Small intestine (tissue), 7 donors: ENCODE data around the gene AK6. TPM values are rescaled to one million over a fixed set of nuclear protein-coding genes. Genes with fewer than 3 reads are reported as not detected.
"Not testable (repeated sequence)": the region's sequence is repeated elsewhere in the genome, so short reads cannot be mapped to it uniquely, and the experiment has no call there.

Experiments used
- DNase-seq, 2 donors: peaks; one replicate each; pipeline versions ENCODE4 v3.0.0 to v3.0.0-alpha.2; 2013
- FAIRE-seq: peaks from 2 replicates; lab custom pipeline; 2012; peaks lifted over from hg19 to GRCh38; lab: Jason Lieb, UNC
- H3K27ac ChIP-seq, 3 donors: one replicate each; pipeline ENCODE4 v1.5.1; 2013; ENCODE audit warnings: low read length in 2 of 3, mild to moderate bottlenecking in 2 of 3, control low read depth in 1 of 3, inconsistent platforms in 1 of 3, low read depth in 1 of 3, moderate library complexity in 1 of 3
- H3K27me3 ChIP-seq, 3 donors: one replicate each; pipeline ENCODE4 v1.6.1; 2013; ENCODE audit warnings: low read length in 3 of 3, inconsistent platforms in 1 of 3; ENCODE audit not compliant: control insufficient read depth in 3 of 3, insufficient read depth in 3 of 3
- H3K36me3 ChIP-seq, 3 donors: one replicate each; pipeline ENCODE4 v1.6.1; 2013; ENCODE audit warnings: low read length in 3 of 3, inconsistent platforms in 1 of 3, low read depth in 1 of 3, mild to moderate bottlenecking in 1 of 3, moderate library complexity in 1 of 3; ENCODE audit not compliant: control insufficient read depth in 3 of 3, insufficient read depth in 2 of 3
- H3K4me1 ChIP-seq, 3 donors: one replicate each; pipeline ENCODE4 v1.6.1; 2013; ENCODE audit warnings: low read length in 2 of 3, inconsistent platforms in 1 of 3, low read depth in 1 of 3, mild to moderate bottlenecking in 1 of 3, moderate library complexity in 1 of 3; ENCODE audit not compliant: control insufficient read depth in 3 of 3, insufficient read depth in 2 of 3
- H3K4me3 ChIP-seq, 3 donors: one replicate each; pipeline ENCODE4 v1.5.1; 2013; ENCODE audit warnings: low read length in 3 of 3, control low read depth in 1 of 3, inconsistent platforms in 1 of 3, low read depth in 1 of 3, mild to moderate bottlenecking in 1 of 3, moderate library complexity in 1 of 3
- H3K9me3 ChIP-seq, 2 donors: one replicate each; pipeline ENCODE4 v1.6.1; 2013; ENCODE audit warnings: low read depth in 1 of 2, low read length in 1 of 2; ENCODE audit not compliant: control insufficient read depth in 2 of 2, insufficient read depth in 1 of 2
- WGBS, 3 donors: extraction: QIAGEN DNeasy Blood & Tissue Kit; methylation state at CpG; one replicate each; pipeline ENCODE4 v1.1.7; 2013; 5-methylcytosine and 5-hydroxymethylcytosine counted together
- polyA plus RNA-seq, 4 donors: library from polyadenylated mRNA; stranded (reverse) in 3 of 4; unstranded in 1 of 4; fragments of 200-250 nt in 3 of 4; fragments of 120-200 nt in 1 of 4; gene quantifications; one replicate each; pipeline versions ENCODE4 v1.2.1 to v1.2.3, GENCODE V29; 2013
- donor health status: healthy with polysubstance abuse.
- donor health status: control.
- donor health status: control.
- donor health status: Bipolar disorder and iron deficiency.
- donor health status: healthy.

Gene AK6
- polyA plus RNA-seq, 4 donors = 39.5 to 61.6 (median 52.3) TPM

- H3K4me1 ChIP-seq = peaks cover 0 to 16% (median 0%) of the 10 kb centered on the region in 3 donors
- H3K27ac ChIP-seq, DNase-seq, H3K27me3 ChIP-seq, H3K36me3 ChIP-seq, H3K4me3 ChIP-seq, H3K9me3 ChIP-seq, FAIRE-seq: not testable (repeated sequence)
- WGBS, 3 donors = 96 to 97% (median 96%) methylated on average over 25 of the region's 25 CpGs
Measured at GRCh38 chr5:69333668-69334315, 35.5 kb downstream of the AK6 start.

GRCh38 chr5:69331528-69332445 is 37.5 kb downstream of the AK6 start:
- Histone ChIP-seq H3K9me3 (no peaks in the 10 kb centered on the region), H3K4me3 (peak overlapping the region; percentile 78 to 86 (median 82)), H3K27me3 (no peaks in the 10 kb centered on the region), H3K36me3 (no peaks in the 10 kb centered on the region), H3K4me1 (peaks cover 0 to 17% (median 0%) of the 10 kb centered on the region in 3 donors), H3K27ac (peak overlapping the region; percentile 88 to 97 (median 92))
- FAIRE-seq (no peak), DNase-seq (peak; percentile 78 to 88)
- WGBS, 3 donors = 12 to 45% (median 19%) methylated on average over 11 of the region's 11 CpGs

DNA sequence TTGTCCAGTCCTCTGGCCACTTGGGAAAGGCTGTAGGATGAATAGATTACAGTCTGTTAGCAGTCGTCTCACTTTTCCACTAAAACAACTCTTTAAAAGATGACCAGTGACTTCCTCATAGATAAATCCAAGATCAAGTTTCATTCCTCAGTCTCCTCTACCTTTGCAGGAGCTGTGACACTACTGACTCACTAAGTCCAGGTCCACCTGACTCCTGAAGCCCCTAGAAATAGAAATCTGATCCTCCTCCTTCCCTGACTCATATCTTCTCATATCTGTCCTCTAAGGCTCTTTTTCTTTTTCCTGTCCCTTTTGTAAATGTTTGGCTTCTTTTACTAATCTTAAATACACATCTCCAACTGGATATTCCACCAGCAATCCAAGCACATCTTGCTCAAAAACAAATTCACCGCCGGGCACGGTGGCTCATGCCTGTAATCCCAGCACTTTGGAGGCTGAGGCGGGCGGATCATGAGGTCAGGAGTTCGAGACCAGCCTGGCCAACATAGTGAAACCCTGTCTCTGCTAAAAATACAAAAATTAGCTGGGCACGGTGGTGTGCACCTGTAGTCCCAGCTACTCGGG is 39.3 kb downstream of the AK6 start:
- FAIRE-seq = no peak
- no peak for DNase-seq
- H3K27me3 ChIP-seq = no peaks in the 10 kb centered on the region
- no peak overlapping the region for H3K4me3 ChIP-seq
- peaks cover 0 to 16% (median 0%) of the 10 kb centered on the region in 3 donors for H3K4me1 ChIP-seq
- 89 to 92% (median 89%) methylated on average over 9 of the region's 9 CpGs for WGBS, 3 donors
- H3K9me3 ChIP-seq = no peaks in the 10 kb centered on the region
- H3K36me3 ChIP-seq = peaks cover 0 to 2% (median 0%) of the 10 kb centered on the region in 3 donors
- no peak overlapping the region for H3K27ac ChIP-seq

DNA sequence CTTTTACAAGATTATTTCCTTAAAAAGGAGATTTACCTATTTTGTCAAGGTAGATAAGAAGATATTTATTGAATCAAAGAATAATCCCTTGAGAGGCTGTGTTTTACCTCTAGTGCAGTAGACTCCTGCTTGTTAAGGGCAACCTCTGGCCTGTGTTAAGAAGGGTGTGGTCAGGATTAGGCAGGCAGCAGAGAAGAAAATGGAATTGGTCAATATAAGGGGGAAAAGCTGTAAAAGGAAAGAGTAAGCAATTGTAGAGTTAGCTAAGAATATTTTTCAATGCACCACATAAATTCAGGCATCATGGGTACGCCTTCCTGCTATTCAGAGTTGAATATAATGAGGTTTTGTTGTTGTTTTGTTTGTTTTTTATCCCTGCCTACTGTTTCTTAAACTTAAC is 43.0 kb downstream of the AK6 start:
- H3K36me3 ChIP-seq = peaks cover 0 to 12% (median 2%) of the 10 kb centered on the region in 3 donors
- peak; percentile 39 to 52 for DNase-seq
- H3K4me1 ChIP-seq = peaks cover 0 to 12% (median 0%) of the 10 kb centered on the region in 3 donors
- H3K9me3 ChIP-seq = no peaks in the 10 kb centered on the region
- H3K27ac ChIP-seq = peak overlapping the region in 2 of 3 donors; percentile 8 to 32
- WGBS, 3 donors = 85 to 89% (median 89%) methylated on average over 1 of the region's 1 CpG
- no peak overlapping the region for H3K4me3 ChIP-seq
- H3K27me3 ChIP-seq = no peaks in the 10 kb centered on the region
- peak; percentile 15 for FAIRE-seq

- Histone ChIP-seq H3K4me3 (no peak overlapping the region), H3K36me3 (peaks cover 0 to 32% (median 7%) of the 10 kb centered on the region in 3 donors), H3K27ac (no peak overlapping the region), H3K4me1 (no peaks in the 10 kb centered on the region), H3K9me3 (no peaks in the 10 kb centered on the region), H3K27me3 (no peaks in the 10 kb centered on the region)
- FAIRE-seq (no peak), DNase-seq (no peak)
- 83 to 91% (median 90%) methylated on average over 4 of the region's 4 CpGs for WGBS, 3 donors
Measured at GRCh38 chr5:69317391-69317790, 51.9 kb downstream of the AK6 start.

DNA sequence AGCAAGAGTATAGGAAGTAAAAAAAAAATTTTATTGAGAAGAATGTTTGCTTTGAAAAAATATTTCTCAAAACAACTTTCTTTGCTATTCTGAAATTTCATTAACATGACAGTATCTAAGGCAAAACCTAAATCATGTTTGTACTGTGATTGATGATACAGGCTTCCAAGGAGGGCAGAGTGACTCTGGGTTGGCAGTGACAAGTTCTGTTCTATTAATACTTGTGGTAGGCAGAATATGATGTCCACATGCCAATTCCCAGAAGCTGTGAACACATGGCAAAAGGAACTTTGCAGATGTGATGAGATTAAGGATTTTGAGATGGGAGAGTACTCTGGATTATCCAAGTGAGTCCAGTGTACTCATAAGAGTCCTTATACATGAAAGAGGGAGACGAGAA is 53.3 kb downstream of the AK6 start:
- WGBS, 3 donors = 93 to 100% (median 94%) methylated on average over 1 of the region's 1 CpG
- no peaks in the 10 kb centered on the region for H3K9me3 ChIP-seq
- DNase-seq (no peak), FAIRE-seq (no peak)
- no peak overlapping the region for H3K27ac ChIP-seq
- no peaks in the 10 kb centered on the region for H3K27me3 ChIP-seq
- H3K4me3 ChIP-seq = no peak overlapping the region
- H3K4me1 ChIP-seq = no peaks in the 10 kb centered on the region
- peaks cover 0 to 38% (median 7%) of the 10 kb centered on the region in 3 donors for H3K36me3 ChIP-seq

DNA sequence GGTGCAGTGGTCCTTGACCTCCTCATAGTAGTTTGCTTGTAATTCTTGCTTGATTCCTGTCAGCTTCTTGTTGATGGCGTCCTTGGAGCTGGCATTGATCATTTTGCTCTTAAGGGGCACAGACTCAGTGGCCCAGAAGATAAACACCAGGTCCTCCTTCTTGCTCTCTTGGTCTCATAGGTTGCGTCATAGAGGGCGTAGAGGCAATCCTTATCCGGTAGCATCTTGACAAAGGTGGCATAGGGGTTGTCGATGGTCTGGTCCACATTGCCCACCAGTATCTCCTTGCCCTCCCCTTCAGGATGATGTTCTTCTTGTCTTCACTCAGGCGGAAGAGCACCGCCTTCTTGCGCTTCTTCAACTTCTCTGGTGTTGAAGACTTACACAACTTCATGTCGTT is 55.9 kb downstream of the AK6 start:
- Histone ChIP-seq H3K4me3 (no peak overlapping the region), H3K27ac (no peak overlapping the region), H3K4me1 (no peaks in the 10 kb centered on the region), H3K36me3 (peaks cover 0 to 39% (median 10%) of the 10 kb centered on the region in 3 donors), H3K9me3 (peaks cover 0 to 5% of the 10 kb centered on the region in 2 donors), H3K27me3 (no peaks in the 10 kb centered on the region)
- WGBS, 3 donors = 97 to 99% (median 99%) methylated on average over 9 of the region's 9 CpGs
- DNase-seq (no peak), FAIRE-seq (no peak)

- Histone ChIP-seq H3K36me3 (peaks cover 0 to 39% (median 10%) of the 10 kb centered on the region in 3 donors), H3K4me1 (no peaks in the 10 kb centered on the region), H3K27ac (no peak overlapping the region), H3K27me3 (no peaks in the 10 kb centered on the region), H3K4me3 (no peak overlapping the region), H3K9me3 (peaks cover 0 to 5% of the 10 kb centered on the region in 2 donors)
- WGBS, 3 donors = 64 to 80% (median 77%) methylated on average over 5 of the region's 5 CpGs
- FAIRE-seq (no peak), DNase-seq (no peak)
Measured at GRCh38 chr5:69312459-69313160, 56.7 kb downstream of the AK6 start.
